PC-3 (cell line): ENCODE data around the gene KDM2B. TPM values are rescaled to one million over a fixed set of nuclear protein-coding genes. Genes with fewer than 3 reads are reported as not detected.

ENCODE experiments used
- ATAC-seq: fragments of 200-7000 bp; cut with Tn5 transposase; 2 replicates; pipeline ENCODE4 v1.9.1; 2020; ENCODE audit warnings: mild to moderate bottlenecking, moderate library complexity
- BruUV-seq: library from RNA; stranded (reverse); fragments of 400-500 nt; replicated peaks from 2 replicates; lab custom pipeline; 2021; lab: Mats Ljungman, UMichigan
- CTCF ChIA-PET: fragments of 300-600 bp; sonication (Branson Sonifier 250); formaldehyde crosslinking; loops from one replicate; lab custom pipeline; 2022; ENCODE audit warnings: antibody characterized with exemption; lab: Charles Lee
- POLR2A ChIA-PET: fragments of 300-600 bp; sonication (Branson Sonifier 250); formaldehyde crosslinking; loops from one replicate; lab custom pipeline; 2022; ENCODE audit warnings: antibody characterized with exemption; ENCODE audit not compliant: unreplicated experiment; lab: Charles Lee
- DNase-seq: peaks from one replicate; pipeline ENCODE4 v3.0.0-alpha.2; 2015
- H2AFZ ChIP-seq: fragments of 300-600 bp; sonication (generic); 2 replicates; pipeline ENCODE4 v1.6.0; 2016; ENCODE audit warnings: antibody characterized with exemption, low read length
- H3F3A ChIP-seq: fragments of 300-600 bp; sonication (generic); one replicate; pipeline ENCODE4 v1.6.0; 2017; ENCODE audit warnings: antibody characterized with exemption, low read length, control low read depth, mild to moderate bottlenecking; ENCODE audit not compliant: unreplicated experiment
- H3K27ac ChIP-seq: fragments of 300-600 bp; sonication (generic); 2 replicates; pipeline ENCODE4 v1.5.1; 2016; ENCODE audit warnings: mild to moderate bottlenecking, low read length
- H3K27me3 ChIP-seq: fragments of 300-600 bp; sonication (generic); 2 replicates; pipeline ENCODE4 v1.6.1; 2016; ENCODE audit warnings: low read length, mixed read lengths
- H3K36me3 ChIP-seq: fragments of 300-600 bp; sonication (generic); 2 replicates; pipeline ENCODE4 v1.6.1; 2016; ENCODE audit warnings: low read depth, mixed run types, low read length, mixed read lengths
- H3K4me1 ChIP-seq: fragments of 300-600 bp; sonication (generic); 2 replicates; pipeline ENCODE4 v1.5.1; 2016; ENCODE audit warnings: low read length; ENCODE audit not compliant: insufficient read depth
- H3K4me2 ChIP-seq: fragments of 300-600 bp; sonication (generic); 2 replicates; pipeline ENCODE4 v1.6.0; 2016; ENCODE audit warnings: low read length
- H3K4me3 ChIP-seq: fragments of 300-600 bp; sonication (generic); 2 replicates; pipeline ENCODE4 v1.5.1; 2016; ENCODE audit warnings: mild to moderate bottlenecking, low read length, mixed read lengths
- H3K79me2 ChIP-seq: fragments of 300-600 bp; sonication (generic); 2 replicates; pipeline ENCODE4 v1.6.1; 2017; ENCODE audit warnings: low read length, mixed read lengths
- H3K9ac ChIP-seq: fragments of 300-600 bp; sonication (generic); 2 replicates; pipeline ENCODE4 v1.6.0; 2016; ENCODE audit warnings: mild to moderate bottlenecking, low read length
- H3K9me2 ChIP-seq: fragments of 300-600 bp; sonication (generic); replicated peaks from 2 replicates; pipeline ENCODE4 v1.6.1; 2016; ENCODE audit warnings: mixed run types, low read length, mixed read lengths
- H3K9me3 ChIP-seq: fragments of 300-600 bp; sonication (generic); 2 replicates; pipeline ENCODE4 v1.6.1; 2016; ENCODE audit warnings: low read length, mixed read lengths
- H4K20me1 ChIP-seq: fragments of 300-600 bp; sonication (generic); 2 replicates; pipeline ENCODE4 v1.6.1; 2016; ENCODE audit warnings: low read length, mixed read lengths
- CTCF ChIP-seq: fragments of 300-600 bp; sonication (generic); conservative IDR thresholded peaks from 2 replicates; pipeline ENCODE4 v1.5.1; 2017; ENCODE audit warnings: antibody characterized with exemption, low read depth, mild to moderate bottlenecking, low read length
- EZH2 ChIP-seq: fragments of 300-600 bp; sonication (generic); IDR thresholded peaks from one replicate; pipeline ENCODE4 v1.6.1; 2017; ENCODE audit warnings: antibody characterized with exemption, mild to moderate bottlenecking, low read length; ENCODE audit not compliant: unreplicated experiment
- EZH2phosphoT487 ChIP-seq: fragments of 300-600 bp; sonication (generic); IDR thresholded peaks from 2 replicates; pipeline ENCODE4 v1.6.1; 2018; ENCODE audit warnings: mild to moderate bottlenecking, antibody characterized with exemption, low read length, borderline replicate concordance
- intact Hi-C: fragments of 100-400 bp; cut with micrococcal nuclease; formaldehyde crosslinking; loops from 2 replicates; pipeline ENCODE4 v1.9.0; 2023
- total RNA-seq: library from RNA; depleted of rRNA; stranded (reverse); fragments of >200 nt; gene quantifications from 2 replicates; pipeline ENCODE4 v1.2.3, GENCODE V29; 2014

The KDM2B gene
- total RNA-seq, 1 experiment from 2014 or later, result 52.5 TPM

- POLR2A ChIA-PET, result no interaction called here
- peak; percentile 75 for ATAC-seq
- Histone ChIP-seq H2AFZ (no peak overlapping the region), H3K27me3 (no peaks in the 10 kb centered on the region), H3K79me2 (no peaks in the 10 kb centered on the region), H3K27ac (no peak overlapping the region), H3K9me2 (no peaks in the 10 kb centered on the region), H3K4me1 (no peaks in the 10 kb centered on the region), H3F3A (no peaks in the 10 kb centered on the region), H3K4me2 (no peak overlapping the region), H3K36me3 (no peaks in the 10 kb centered on the region), H3K4me3 (no peak overlapping the region), H4K20me1 (no peaks in the 10 kb centered on the region), H3K9ac (no peak overlapping the region), H3K9me3 (no peaks in the 10 kb centered on the region)
- intact Hi-C loops, result no loop called here
- TF ChIP-seq EZH2phosphoT487 (no peak), CTCF (peak; percentile 95), EZH2 (no peak)
- peak; percentile 53 for DNase-seq
- CTCF ChIA-PET, result interaction anchor here (0.5 to 0.7 kb wide), 2 partner anchors 191 to 431 kb away, joined by 3 to 6 read pairs; no protein-coding TSS in a partner anchor
- no TSS peak for BruUV-seq
These were observed 86.6 kb downstream of the KDM2B start for GRCh38 chr12:121494093-121494787.

- Histone ChIP-seq H3K36me3 (no peaks in the 10 kb centered on the region), H3F3A (no peaks in the 10 kb centered on the region), H3K4me3 (no peak overlapping the region), H3K9ac (no peak overlapping the region), H3K9me2 (no peaks in the 10 kb centered on the region), H3K9me3 (no peaks in the 10 kb centered on the region), H3K4me2 (no peak overlapping the region), H3K4me1 (no peaks in the 10 kb centered on the region), H4K20me1 (no peaks in the 10 kb centered on the region), H3K27ac (no peak overlapping the region), H3K27me3 (no peaks in the 10 kb centered on the region), H2AFZ (no peak overlapping the region), H3K79me2 (no peaks in the 10 kb centered on the region)
- no peak for TF ChIP-seq EZH2phosphoT487
- no peak for TF ChIP-seq CTCF
- no peak for TF ChIP-seq EZH2
- ATAC-seq, result no peak
- no peak for DNase-seq
- CTCF ChIA-PET, result no interaction called here
- intact Hi-C loops, result no loop called here
- POLR2A ChIA-PET, result no interaction called here
- BruUV-seq, result no TSS peak
These were observed 90.2 kb downstream of the KDM2B start for GRCh38 chr12:121490401-121491281.
